Peyer's patch (tissue), 4 donors: ENCODE data around the gene NETO1. TPM values are rescaled to one million over a fixed set of nuclear protein-coding genes. Genes with fewer than 3 reads are reported as not detected.

ENCODE experiments used
- DNase-seq, 3 donors: peaks; one replicate each; pipeline ENCODE4 v3.0.0-alpha.2; 2017 to 2019
- H3K27ac ChIP-seq, 4 donors: fragments of 200-600 bp; sonication (generic); one replicate each; pipeline ENCODE4 v1.5.1; 2016 to 2019
- H3K27me3 ChIP-seq, 2 donors: fragments of 200-600 bp; sonication (generic); one replicate each; pipeline ENCODE4 v1.5.1; 2019
- H3K36me3 ChIP-seq, 3 donors: fragments of 200-600 bp; sonication (generic); one replicate each; pipeline ENCODE4 v1.5.1; 2016 to 2019
- H3K4me1 ChIP-seq, 4 donors: fragments of 200-600 bp; sonication (generic); one replicate each; pipeline ENCODE4 v1.5.1; 2016 to 2019
- H3K4me3 ChIP-seq, 4 donors: fragments of 200-600 bp; sonication (generic); 1 replicate in 3 of 4; 2 replicates in 1 of 4; pipeline ENCODE4 v1.5.1; 2016 to 2019; ENCODE audit warnings: mild to moderate bottlenecking in 1 of 4
- H3K9me3 ChIP-seq, 4 donors: fragments of 200-600 bp; sonication (generic); one replicate each; pipeline ENCODE4 v1.5.1; 2016 to 2019; ENCODE audit warnings: mild to moderate bottlenecking in 1 of 4
- POLR2A ChIP-seq, 2 donors: fragments of 450-650 bp; IDR thresholded peaks; one replicate each; pipeline ENCODE4 v1.5.1; 2017; ENCODE audit warnings: antibody characterized with exemption in 2 of 2, mild to moderate bottlenecking in 2 of 2, moderate library complexity in 2 of 2
- total RNA-seq, 4 donors: library from RNA; depleted of rRNA; stranded (reverse); fragments of >200 nt; gene quantifications; one replicate each; pipeline ENCODE4 v1.1.0, GENCODE V29; 2016
- TF ChIP-seq, protein P1 (sequence below), 6 experiments: fragments of 450-650 bp in 4 of 6; fragments of 200-600 bp in 2 of 6; sonication (generic) in 1 of 6; IDR thresholded peaks; one replicate each; pipeline ENCODE4 v1.5.1; 2017 to 2019; ENCODE audit warnings: antibody characterized with exemption in 6 of 6, mild to moderate bottlenecking in 3 of 6, moderate library complexity in 1 of 6

The NETO1 gene
- total RNA-seq, 4 donors from 2014 or later: not detected

DNA sequence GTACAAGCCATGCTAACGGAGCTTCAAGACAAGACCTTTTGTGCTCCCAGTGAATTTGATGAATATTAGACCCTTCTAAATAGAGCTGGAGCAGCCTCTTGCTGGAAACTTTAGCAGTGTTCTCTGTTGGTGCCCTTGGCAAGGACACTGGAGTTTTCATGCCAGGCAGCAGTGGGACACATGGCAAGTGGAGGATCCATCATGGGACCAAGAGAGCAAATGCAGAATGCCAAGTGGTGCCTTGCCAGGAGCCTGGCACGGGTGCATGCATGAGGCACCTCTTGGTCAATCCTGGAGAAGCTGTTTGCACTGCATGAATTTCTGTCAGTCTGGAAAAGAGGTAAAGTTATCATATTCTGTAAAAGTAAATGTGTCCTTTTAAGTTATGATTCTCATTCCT is 59.1 kb downstream of the NETO1 start:
- no peaks in the 10 kb centered on the region for H3K9me3 ChIP-seq
- H3K27ac ChIP-seq: no peak overlapping the region
- H3K4me1 ChIP-seq: no peaks in the 10 kb centered on the region
- TF ChIP-seq, protein P1, sequence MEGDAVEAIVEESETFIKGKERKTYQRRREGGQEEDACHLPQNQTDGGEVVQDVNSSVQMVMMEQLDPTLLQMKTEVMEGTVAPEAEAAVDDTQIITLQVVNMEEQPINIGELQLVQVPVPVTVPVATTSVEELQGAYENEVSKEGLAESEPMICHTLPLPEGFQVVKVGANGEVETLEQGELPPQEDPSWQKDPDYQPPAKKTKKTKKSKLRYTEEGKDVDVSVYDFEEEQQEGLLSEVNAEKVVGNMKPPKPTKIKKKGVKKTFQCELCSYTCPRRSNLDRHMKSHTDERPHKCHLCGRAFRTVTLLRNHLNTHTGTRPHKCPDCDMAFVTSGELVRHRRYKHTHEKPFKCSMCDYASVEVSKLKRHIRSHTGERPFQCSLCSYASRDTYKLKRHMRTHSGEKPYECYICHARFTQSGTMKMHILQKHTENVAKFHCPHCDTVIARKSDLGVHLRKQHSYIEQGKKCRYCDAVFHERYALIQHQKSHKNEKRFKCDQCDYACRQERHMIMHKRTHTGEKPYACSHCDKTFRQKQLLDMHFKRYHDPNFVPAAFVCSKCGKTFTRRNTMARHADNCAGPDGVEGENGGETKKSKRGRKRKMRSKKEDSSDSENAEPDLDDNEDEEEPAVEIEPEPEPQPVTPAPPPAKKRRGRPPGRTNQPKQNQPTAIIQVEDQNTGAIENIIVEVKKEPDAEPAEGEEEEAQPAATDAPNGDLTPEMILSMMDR (IDR thresholded peaks at IDR 0.05): no peak
- no peak for TF ChIP-seq POLR2A (IDR thresholded peaks at IDR 0.05)
- DNase-seq: no peak
- H3K27me3 ChIP-seq: no peaks in the 10 kb centered on the region
- no peak overlapping the region for H3K4me3 ChIP-seq
- H3K36me3 ChIP-seq: no peaks in the 10 kb centered on the region

- Histone ChIP-seq H3K36me3 (no peaks in the 10 kb centered on the region), H3K27ac (no peak overlapping the region), H3K4me3 (no peak overlapping the region), H3K27me3 (no peaks in the 10 kb centered on the region), H3K4me1 (no peaks in the 10 kb centered on the region), H3K9me3 (no peaks in the 10 kb centered on the region)
- no peak for DNase-seq
- TF ChIP-seq POLR2A (IDR thresholded peaks at IDR 0.05): no peak
- TF ChIP-seq, protein P1 (IDR thresholded peaks at IDR 0.05): no peak
Measured at GRCh38 chr18:72799106-72799505, 68.7 kb downstream of the NETO1 start.

DNA sequence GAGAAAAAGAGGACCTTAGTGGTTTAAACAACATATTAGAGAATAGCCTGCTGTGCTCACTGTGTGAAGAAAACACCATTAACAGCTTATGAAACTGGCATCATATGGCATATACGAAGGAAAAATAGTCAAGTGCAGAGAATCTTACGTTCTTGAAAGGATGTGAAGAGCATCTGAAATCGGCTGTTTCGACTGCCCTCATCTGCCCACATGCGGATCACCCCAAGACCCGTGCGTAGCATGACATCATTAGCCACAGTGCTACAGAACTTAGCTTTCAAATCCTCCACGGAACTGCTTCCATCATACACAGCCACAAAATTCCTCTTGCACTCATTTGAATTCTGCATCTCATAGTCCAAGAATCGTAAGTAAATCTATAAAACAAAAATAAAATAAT is 84.3 kb downstream of the NETO1 start:
- H3K27me3 ChIP-seq: no peaks in the 10 kb centered on the region
- H3K4me3 ChIP-seq: no peak overlapping the region
- no peak overlapping the region for H3K27ac ChIP-seq
- H3K4me1 ChIP-seq: no peaks in the 10 kb centered on the region
- no peaks in the 10 kb centered on the region for H3K36me3 ChIP-seq
- TF ChIP-seq, protein P1 (IDR thresholded peaks at IDR 0.05): no peak
- no peak for TF ChIP-seq POLR2A (IDR thresholded peaks at IDR 0.05)
- H3K9me3 ChIP-seq: no peaks in the 10 kb centered on the region
- no peak for DNase-seq

GRCh38 chr18:72774914-72775313 is 92.9 kb downstream of the NETO1 start:
- H3K36me3 ChIP-seq: no peaks in the 10 kb centered on the region
- H3K4me1 ChIP-seq: no peaks in the 10 kb centered on the region
- no peak overlapping the region for H3K27ac ChIP-seq
- DNase-seq: no peak
- TF ChIP-seq POLR2A (IDR thresholded peaks at IDR 0.05): no peak
- TF ChIP-seq, protein P1 (IDR thresholded peaks at IDR 0.05): no peak
- no peak overlapping the region for H3K4me3 ChIP-seq
- H3K9me3 ChIP-seq: no peaks in the 10 kb centered on the region
- H3K27me3 ChIP-seq: no peaks in the 10 kb centered on the region

DNA sequence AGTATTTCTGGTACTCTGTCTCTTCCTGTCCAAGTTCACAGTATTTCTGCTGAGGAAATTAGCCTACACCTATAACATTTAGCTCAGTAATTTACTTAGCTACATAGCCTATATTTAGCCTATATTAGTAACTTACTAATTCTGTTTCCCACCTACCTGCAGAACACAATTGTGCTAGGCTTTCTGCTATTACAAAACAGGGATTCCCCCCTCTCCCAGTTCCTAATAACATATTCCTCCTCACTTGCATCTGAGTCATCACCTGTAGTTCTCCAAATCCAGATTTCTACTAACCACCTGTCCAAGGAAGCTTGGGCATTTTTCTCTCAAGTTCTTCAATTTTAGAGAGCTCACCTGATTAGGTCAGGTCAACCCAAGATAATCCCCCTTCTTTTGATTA is 94.9 kb downstream of the NETO1 start:
- Histone ChIP-seq H3K27me3 (no peaks in the 10 kb centered on the region), H3K9me3 (no peaks in the 10 kb centered on the region), H3K27ac (no peak overlapping the region), H3K4me1 (no peaks in the 10 kb centered on the region), H3K4me3 (no peak overlapping the region), H3K36me3 (no peaks in the 10 kb centered on the region)
- no peak for DNase-seq
- no peak for TF ChIP-seq POLR2A (IDR thresholded peaks at IDR 0.05)
- TF ChIP-seq, protein P1 (IDR thresholded peaks at IDR 0.05): no peak

DNA sequence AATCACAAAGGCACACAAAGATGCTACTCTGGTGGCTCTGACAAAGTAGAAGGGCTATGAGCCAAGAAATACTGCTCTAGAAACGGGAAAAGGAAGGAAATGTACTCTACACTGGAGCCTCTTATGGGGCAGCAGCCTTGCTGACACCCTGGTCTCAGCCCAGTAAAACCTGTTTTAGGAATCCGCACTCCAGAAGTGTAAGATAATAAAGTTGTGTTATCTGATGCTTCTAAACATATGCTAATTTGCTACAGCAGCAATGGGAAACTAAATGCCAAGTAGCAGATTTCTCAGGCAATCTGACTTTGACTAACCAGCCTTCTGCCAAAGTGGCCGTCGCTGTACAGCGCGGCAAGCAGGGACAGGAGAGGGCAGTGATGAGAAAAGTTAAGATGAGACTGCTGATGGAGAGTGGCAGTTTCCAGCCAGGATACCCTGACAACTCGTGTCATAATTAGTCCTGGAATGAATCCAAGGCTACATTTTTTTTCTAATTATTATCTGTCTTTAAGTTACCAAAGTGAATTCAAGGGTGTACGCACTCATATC is 99.0 kb downstream of the NETO1 start:
- no peak overlapping the region for H3K4me3 ChIP-seq
- no peaks in the 10 kb centered on the region for H3K9me3 ChIP-seq
- H3K4me1 ChIP-seq: no peaks in the 10 kb centered on the region
- TF ChIP-seq, protein P1 (IDR thresholded peaks at IDR 0.05): no peak
- TF ChIP-seq POLR2A (IDR thresholded peaks at IDR 0.05): no peak
- no peaks in the 10 kb centered on the region for H3K27me3 ChIP-seq
- H3K27ac ChIP-seq: no peak overlapping the region
- H3K36me3 ChIP-seq: no peaks in the 10 kb centered on the region
- DNase-seq: no peak
